Left ventricle myocardium inferior (tissue), 1 donor: ENCODE measurements around the gene GPR156. TPM values are rescaled to one million over a fixed set of nuclear protein-coding genes. Genes with fewer than 3 reads are reported as not detected.

ENCODE experiments used
- DNase-seq: peaks from one replicate; pipeline ENCODE4 v3.0.0-alpha.2; 2020
- H3K27ac ChIP-seq: fragments of 200-600 bp; replicated peaks from 2 replicates; pipeline ENCODE4 v1.8.0; 2021
- H3K27me3 ChIP-seq: fragments of 200-600 bp; 2 replicates; pipeline ENCODE4 v1.8.0; 2021; ENCODE audit warnings: low read depth
- H3K36me3 ChIP-seq: fragments of 200-600 bp; 2 replicates; pipeline ENCODE4 v1.8.0; 2021
- H3K4me1 ChIP-seq: fragments of 200-600 bp; 2 replicates; pipeline ENCODE4 v1.8.0; 2021
- H3K4me3 ChIP-seq: fragments of 200-600 bp; 2 replicates; pipeline ENCODE4 v1.8.0; 2021; ENCODE audit warnings: mild to moderate bottlenecking, moderate library complexity
- H3K9me3 ChIP-seq: fragments of 200-600 bp; replicated peaks from 2 replicates; pipeline ENCODE4 v1.8.0; 2021
- intact Hi-C: fragments of 100-400 bp; cut with micrococcal nuclease; formaldehyde crosslinking; loops from one replicate; pipeline ENCODE4 v1.11.0; 2022
- total RNA-seq: library from RNA; stranded (reverse); fragmentation: NEBNext Ultra II Directional; extraction: Animal tissue kit (Norgen Biotek cat#: 25700); gene quantifications from one replicate; pipeline ENCODE4 v1.2.1, GENCODE V29; 2021
- TF ChIP-seq, protein P1 (sequence below): fragments of 200-600 bp; IDR thresholded peaks from 2 replicates; pipeline ENCODE4 v1.8.0; 2021; ENCODE audit warnings: antibody characterized with exemption, mild to moderate bottlenecking, borderline replicate concordance
- donor health status: DM: no; HTN: yes; CAD: no; lungs with severe emphysema.

GPR156 gene
- total RNA-seq, 1 donor from 2014 or later, result not detected

DNA sequence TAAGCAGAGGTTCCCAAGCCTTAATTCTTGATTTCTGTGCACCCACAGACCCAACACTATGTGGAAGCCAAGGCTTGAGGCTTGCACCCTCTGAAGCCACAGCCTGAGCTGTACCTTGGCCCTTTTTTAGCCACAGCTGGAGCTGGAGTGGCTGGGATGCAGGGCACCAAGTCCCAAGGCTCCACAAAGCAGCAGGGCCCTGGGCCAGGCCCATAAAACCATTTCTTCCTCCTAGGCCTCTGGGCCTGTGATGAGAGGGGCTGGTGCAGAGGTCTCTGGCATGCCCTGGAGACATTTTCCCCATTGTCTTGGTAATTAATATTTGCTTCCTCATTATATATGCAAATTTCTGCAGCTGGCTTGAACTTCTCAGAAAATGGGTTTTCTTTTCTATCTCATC lies 129.9 kb downstream of the GPR156 start:
- no peaks in the 10 kb centered on the region for H3K27me3 ChIP-seq
- intact Hi-C loops, result no loop called here
- TF ChIP-seq, protein P1, sequence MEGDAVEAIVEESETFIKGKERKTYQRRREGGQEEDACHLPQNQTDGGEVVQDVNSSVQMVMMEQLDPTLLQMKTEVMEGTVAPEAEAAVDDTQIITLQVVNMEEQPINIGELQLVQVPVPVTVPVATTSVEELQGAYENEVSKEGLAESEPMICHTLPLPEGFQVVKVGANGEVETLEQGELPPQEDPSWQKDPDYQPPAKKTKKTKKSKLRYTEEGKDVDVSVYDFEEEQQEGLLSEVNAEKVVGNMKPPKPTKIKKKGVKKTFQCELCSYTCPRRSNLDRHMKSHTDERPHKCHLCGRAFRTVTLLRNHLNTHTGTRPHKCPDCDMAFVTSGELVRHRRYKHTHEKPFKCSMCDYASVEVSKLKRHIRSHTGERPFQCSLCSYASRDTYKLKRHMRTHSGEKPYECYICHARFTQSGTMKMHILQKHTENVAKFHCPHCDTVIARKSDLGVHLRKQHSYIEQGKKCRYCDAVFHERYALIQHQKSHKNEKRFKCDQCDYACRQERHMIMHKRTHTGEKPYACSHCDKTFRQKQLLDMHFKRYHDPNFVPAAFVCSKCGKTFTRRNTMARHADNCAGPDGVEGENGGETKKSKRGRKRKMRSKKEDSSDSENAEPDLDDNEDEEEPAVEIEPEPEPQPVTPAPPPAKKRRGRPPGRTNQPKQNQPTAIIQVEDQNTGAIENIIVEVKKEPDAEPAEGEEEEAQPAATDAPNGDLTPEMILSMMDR, result no peak
- H3K9me3 ChIP-seq, result peaks cover 11% of the 10 kb centered on the region
- no peak overlapping the region for H3K27ac ChIP-seq
- no peak overlapping the region for H3K4me3 ChIP-seq
- H3K36me3 ChIP-seq, result no peaks in the 10 kb centered on the region
- H3K4me1 ChIP-seq, result no peaks in the 10 kb centered on the region
- no peak for DNase-seq

DNA sequence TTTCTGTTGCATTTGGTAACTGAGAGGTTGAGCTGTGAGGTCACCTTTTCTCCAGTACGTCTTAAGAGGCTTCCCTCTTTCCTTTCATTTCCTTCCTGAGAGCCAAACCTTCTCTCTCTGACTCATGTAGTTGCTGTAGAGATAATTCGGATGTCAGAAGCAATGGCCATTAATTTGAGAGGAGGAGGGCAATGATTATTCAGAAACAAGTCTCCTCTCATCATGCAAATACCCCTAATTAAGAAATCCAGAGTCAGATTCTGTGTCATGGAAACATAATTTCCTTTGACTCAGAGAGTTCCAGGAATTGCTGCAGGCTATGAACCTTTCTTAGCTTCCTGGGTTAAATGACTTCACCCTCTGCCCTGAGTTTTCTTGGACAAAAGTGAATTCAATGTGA lies 131.7 kb downstream of the GPR156 start:
- TF ChIP-seq, protein P1, result no peak
- H3K9me3 ChIP-seq, result peaks cover 11% of the 10 kb centered on the region
- H3K27me3 ChIP-seq, result no peaks in the 10 kb centered on the region
- intact Hi-C loops, result no loop called here
- no peak overlapping the region for H3K4me3 ChIP-seq
- no peaks in the 10 kb centered on the region for H3K36me3 ChIP-seq
- H3K27ac ChIP-seq, result peak overlapping the region; percentile 14
- no peak for DNase-seq
- H3K4me1 ChIP-seq, result peaks cover 5% of the 10 kb centered on the region

DNA sequence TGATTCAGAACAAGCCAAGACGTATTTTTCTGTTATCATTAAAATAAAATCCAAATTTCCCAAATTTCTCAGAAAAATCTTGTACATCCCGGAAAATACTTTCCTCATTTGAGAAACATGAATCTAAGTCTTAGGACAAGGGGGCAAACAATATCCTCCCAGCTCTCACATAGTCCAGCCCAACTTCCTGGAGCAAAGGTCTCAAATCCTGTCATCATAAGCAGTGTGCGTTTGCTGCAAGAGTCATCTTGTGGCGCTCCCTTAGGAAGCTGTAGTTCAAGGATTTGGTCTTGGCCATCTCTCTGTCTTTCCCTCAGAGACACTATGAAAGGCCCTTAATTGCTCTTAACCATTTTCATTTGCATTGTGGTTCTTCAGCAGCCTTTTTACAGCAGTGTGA lies 133.2 kb downstream of the GPR156 start:
- Histone ChIP-seq H3K4me3 (no peak overlapping the region), H3K9me3 (peaks cover 11% of the 10 kb centered on the region), H3K36me3 (no peaks in the 10 kb centered on the region), H3K4me1 (peaks cover 18% of the 10 kb centered on the region), H3K27ac (no peak overlapping the region), H3K27me3 (no peaks in the 10 kb centered on the region)
- no peak for DNase-seq
- intact Hi-C loops, result no loop called here
- TF ChIP-seq, protein P1, result no peak

DNA sequence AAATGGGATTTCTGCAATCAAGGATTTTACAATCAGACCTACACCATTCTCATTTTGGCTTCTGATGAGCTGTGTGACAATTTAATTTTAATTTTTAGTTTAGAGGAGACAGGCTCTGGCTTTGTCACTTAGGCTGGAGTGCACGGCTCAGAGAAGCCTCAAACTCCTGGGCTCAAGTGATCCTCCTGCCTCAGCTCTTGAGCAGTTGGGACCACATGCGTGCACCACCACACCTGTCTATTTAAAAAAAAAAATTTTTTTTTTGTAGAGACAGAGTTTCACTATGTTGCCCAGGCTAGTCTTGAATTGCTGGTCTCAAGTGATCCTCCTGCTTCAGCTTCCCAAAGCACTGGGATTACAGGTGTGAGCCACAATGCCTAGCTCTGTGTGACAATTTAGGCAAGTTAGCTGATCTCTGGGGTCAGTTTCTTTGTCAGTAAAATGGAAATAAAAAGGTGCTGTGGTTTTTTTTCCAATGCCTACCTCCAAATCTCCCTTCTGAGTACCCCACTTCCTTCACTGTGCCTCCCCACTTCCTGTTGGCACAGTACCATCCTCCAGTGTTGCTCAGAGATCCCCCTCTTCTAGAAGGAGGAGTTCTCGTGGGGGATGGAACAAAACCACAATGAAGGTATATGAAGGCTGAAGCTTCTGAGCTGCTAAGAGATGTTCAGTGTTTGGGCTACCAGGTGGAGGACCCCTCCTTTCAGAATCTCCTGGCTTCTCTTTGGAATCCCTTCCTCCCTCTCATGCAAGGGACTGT lies 136.7 kb downstream of the GPR156 start:
- Histone ChIP-seq H3K27me3 (no peaks in the 10 kb centered on the region), H3K9me3 (no peaks in the 10 kb centered on the region), H3K4me1 (peaks cover 18% of the 10 kb centered on the region), H3K36me3 (no peaks in the 10 kb centered on the region), H3K4me3 (no peak overlapping the region), H3K27ac (peak overlapping the region; percentile 73)
- TF ChIP-seq, protein P1, result no peak
- DNase-seq, result no peak
- intact Hi-C loops, result no loop called here

DNA sequence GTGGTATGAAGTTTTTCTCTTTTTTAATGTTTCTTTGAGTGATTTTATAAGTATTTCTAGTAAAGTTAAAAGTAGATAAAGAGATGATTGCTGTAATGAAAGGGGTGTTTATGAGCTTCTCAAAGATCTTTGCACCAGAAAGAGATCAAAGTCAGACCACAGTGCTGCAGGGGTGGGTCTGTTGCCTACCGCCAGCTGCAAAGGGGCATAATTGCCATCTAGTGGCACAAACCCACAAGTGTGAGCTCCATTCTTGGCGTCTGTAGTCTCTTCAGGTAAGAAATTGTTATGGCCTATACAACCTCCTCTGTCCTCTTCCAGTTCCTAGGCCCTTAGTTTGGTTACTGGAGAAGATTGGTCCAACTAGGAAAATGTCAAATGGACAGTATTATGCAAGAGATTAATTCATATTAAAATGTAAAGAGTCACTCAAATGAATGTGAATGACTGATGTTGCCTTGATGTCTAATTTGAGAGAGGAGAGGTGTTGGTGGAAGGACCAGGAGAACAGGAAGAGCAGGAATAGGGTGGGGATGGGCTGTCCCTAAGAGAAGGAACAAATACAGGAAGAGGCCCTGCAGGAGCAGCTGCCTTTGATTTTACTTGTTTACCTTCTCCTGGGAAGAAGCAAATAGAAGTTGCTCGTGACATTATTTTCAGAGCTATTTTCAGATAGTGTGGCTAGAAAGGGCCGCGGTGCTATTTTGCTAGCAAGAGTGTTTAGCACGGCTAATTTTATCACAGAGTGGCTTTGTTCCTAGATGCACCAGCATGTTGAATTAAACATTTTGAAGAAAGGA lies 137.8 kb downstream of the GPR156 start:
- Histone ChIP-seq H3K9me3 (no peaks in the 10 kb centered on the region), H3K27ac (peak overlapping the region; percentile 73), H3K4me1 (peaks cover 18% of the 10 kb centered on the region), H3K27me3 (no peaks in the 10 kb centered on the region), H3K36me3 (no peaks in the 10 kb centered on the region), H3K4me3 (no peak overlapping the region)
- intact Hi-C loops, result no loop called here
- no peak for DNase-seq
- TF ChIP-seq, protein P1, result no peak
